PC-9 (cell line): ENCODE results near the gene GRPEL2.

Experiments used
- EZH2 ChIP-seq: fragments of 200-600 bp; sonication (generic); IDR thresholded peaks from 2 replicates; pipeline ENCODE4 v1.8.0; 2017; ENCODE audit warnings: antibody characterized with exemption, low read depth
- TF ChIP-seq, protein P1 (sequence below): fragments of 200-600 bp; sonication (generic); conservative IDR thresholded peaks from 2 replicates; pipeline ENCODE4 v1.6.1; 2017; ENCODE audit warnings: mixed run types, antibody characterized with exemption, mild to moderate bottlenecking, moderate library complexity

- TF ChIP-seq, protein P1, sequence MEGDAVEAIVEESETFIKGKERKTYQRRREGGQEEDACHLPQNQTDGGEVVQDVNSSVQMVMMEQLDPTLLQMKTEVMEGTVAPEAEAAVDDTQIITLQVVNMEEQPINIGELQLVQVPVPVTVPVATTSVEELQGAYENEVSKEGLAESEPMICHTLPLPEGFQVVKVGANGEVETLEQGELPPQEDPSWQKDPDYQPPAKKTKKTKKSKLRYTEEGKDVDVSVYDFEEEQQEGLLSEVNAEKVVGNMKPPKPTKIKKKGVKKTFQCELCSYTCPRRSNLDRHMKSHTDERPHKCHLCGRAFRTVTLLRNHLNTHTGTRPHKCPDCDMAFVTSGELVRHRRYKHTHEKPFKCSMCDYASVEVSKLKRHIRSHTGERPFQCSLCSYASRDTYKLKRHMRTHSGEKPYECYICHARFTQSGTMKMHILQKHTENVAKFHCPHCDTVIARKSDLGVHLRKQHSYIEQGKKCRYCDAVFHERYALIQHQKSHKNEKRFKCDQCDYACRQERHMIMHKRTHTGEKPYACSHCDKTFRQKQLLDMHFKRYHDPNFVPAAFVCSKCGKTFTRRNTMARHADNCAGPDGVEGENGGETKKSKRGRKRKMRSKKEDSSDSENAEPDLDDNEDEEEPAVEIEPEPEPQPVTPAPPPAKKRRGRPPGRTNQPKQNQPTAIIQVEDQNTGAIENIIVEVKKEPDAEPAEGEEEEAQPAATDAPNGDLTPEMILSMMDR, result no peak
- TF ChIP-seq EZH2, result no peak
Observed at GRCh38 chr5:149314571-149315111, 30.7 kb upstream of the GRPEL2 start.
